NCI-H1417 treated with DMSO at 0.1 percent for 48 hours (cell line): ENCODE measurements around the gene KIF26B.
"Not testable (repeated sequence)": the region's sequence is repeated elsewhere in the genome, so short reads cannot be mapped to it uniquely, and the experiment has no call there.

ENCODE experiments used
- DNase-seq: peaks from one replicate; lab custom pipeline; 2025; lab: John Stamatoyannopoulos, UW

KIF26B gene

GRCh38 chr1:245684166-245684565 is 529.4 kb downstream of the KIF26B start:
- DNase-seq, result no peak

- no peak for DNase-seq
Observed at GRCh38 chr1:245684571-245684970, 529.8 kb downstream of the KIF26B start.

- no peak for DNase-seq
Observed at GRCh38 chr1:245685111-245685810, 530.5 kb downstream of the KIF26B start.

- no peak for DNase-seq
Observed at GRCh38 chr1:245686006-245686405, 531.2 kb downstream of the KIF26B start.

DNA sequence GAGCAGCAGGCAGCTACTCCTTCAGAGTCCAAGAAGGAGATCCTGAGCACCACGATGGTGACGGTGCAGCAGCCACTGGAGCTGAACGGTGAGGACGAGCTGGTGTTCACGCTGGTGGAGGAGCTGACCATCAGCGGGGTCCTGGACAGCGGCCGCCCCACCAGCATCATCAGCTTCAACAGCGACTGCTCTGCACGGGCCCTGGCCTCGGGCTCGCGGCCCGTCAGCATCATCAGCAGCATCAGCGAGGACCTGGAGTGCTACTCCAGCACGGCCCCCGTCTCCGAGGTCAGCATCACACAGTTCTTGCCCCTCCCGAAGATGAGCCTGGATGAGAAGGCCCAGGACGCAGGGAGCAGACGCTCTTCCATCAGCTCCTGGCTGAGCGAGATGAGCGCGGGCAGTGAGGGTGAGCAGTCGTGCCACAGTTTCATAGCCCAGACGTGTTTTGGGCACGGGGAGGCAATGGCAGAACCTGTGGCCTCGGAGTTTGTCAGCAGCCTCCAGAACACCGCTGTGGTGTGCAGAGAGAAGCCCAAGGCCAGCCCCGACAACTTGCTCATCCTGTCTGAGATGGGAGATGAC is 531.8 kb downstream of the KIF26B start:
- DNase-seq, result no peak

GRCh38 chr1:245687152-245687635 is 532.4 kb downstream of the KIF26B start:
- no peak for DNase-seq

DNA sequence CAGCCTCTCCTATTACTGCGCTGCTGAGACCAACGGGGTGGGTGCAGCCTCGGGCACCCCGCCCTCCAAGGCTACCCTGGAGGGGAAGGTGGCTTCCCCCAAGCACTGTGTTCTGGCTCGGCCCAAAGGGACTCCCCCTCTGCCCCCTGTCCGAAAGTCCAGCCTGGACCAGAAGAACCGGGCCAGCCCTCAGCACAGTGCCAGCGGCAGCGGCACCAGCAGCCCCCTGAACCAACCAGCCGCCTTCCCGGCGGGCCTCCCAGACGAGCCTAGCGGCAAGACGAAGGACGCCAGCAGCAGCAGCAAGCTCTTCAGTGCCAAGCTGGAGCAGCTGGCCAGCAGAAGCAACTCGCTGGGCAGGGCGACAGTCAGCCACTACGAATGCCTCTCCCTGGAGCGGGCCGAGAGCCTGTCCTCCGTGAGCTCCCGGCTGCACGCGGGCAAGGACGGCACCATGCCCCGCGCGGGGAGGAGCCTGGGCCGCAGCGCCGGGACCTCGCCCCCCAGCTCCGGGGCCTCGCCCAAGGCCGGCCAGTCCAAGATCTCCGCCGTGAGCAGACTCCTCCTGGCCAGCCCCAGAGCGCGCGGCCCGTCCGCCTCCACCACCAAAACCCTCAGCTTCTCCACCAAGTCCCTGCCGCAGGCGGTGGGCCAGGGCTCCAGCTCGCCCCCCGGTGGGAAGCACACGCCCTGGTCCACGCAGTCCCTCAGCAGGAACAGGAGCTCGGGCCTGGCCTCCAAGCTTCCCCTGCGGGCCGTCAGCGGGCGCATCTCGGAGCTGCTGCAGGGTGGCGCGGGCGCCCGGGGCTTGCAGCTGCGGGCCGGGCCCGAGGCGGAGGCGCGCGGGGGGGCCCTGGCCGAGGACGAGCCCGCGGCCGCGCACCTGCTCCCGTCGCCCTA is 533.1 kb downstream of the KIF26B start:
- no peak for DNase-seq

DNA sequence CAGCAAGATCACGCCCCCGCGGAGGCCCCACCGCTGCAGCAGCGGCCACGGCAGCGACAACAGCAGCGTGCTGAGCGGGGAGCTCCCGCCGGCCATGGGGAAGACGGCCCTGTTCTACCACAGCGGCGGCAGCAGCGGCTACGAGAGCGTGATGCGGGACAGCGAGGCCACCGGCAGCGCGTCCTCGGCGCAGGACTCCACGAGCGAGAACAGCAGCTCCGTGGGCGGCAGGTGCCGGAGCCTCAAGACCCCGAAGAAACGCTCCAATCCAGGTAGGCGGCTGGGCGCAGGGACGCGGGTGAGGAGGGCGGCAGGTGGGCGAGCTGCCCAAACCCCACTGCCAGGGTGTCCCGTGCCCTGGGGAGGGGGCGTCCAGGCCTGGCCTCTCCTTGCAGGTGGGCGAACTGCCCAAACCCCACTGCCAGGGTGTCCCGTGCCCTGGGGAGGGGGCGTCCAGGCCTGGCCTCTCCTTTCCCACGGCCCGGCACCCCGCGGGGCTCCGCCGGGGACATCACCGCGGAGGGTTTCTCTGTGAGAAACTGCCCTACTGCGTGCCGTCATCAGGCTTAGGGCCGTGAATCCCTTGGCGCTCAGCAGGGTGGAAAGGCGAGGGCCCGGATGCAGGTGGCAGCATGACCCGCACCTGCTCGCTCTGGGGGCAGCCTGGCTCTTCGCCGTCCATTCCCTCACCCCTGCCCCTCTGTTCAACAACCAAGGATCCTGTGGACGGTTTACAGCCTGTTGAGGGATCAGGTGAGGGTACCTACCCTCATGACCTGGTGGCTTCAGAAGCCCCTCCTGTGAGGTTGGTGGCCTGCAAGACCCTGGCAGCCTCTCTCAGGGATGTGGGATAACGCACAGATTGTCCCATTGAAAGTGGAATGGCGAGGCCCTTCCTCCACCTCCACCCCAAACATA is 534.0 kb downstream of the KIF26B start:
- DNase-seq, result no peak

DNA sequence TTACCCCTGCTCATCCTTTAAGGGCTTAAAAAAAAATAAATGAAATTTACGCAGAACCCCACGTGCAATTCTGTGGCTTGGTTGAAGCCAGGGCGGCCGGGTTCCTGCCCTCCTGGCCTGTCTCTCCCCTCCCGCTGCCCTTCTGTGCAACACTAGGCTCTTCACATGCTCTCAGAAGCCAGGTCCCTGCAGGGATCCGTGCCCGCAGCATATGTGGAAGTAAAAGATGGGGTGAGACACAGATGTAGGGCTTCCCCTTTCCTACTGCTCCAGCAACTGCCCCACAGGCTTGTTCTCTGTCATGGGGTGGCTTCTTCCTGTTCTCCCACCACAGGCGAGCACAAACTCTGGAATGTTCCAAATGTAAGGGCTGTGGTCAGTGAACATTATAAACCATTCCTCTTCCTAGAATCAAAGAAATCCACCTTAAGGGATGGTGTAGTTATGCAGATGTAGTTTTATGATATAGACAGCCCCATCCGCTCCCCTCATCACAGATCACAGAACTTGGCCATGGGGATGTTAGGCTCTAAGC is 535.4 kb downstream of the KIF26B start:
- no peak for DNase-seq

GRCh38 chr1:245690946-245691541 is 536.3 kb downstream of the KIF26B start:
- DNase-seq, result no peak

DNA sequence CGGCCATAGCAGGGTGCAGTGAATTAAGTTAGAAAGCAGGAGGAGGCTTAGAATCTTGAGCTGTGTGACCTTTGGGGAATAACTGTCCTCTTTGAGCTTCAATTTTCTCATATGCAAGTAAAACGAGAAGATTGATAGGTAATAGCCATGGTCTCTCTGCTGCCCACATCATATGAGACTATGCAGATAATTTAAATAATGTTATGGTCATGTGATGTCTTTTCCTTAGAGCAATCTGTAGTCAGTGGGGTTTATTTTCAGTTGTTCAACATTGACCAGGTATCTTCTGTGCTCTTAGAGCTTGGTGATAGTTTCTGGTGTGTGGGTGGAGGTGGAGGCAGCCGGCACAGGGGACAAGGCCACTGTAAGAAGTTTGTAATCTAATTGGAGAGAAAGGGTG is 537.1 kb downstream of the KIF26B start:
- no peak for DNase-seq

GRCh38 chr1:245692318-245692717 is 537.5 kb downstream of the KIF26B start:
- DNase-seq, result no peak

DNA sequence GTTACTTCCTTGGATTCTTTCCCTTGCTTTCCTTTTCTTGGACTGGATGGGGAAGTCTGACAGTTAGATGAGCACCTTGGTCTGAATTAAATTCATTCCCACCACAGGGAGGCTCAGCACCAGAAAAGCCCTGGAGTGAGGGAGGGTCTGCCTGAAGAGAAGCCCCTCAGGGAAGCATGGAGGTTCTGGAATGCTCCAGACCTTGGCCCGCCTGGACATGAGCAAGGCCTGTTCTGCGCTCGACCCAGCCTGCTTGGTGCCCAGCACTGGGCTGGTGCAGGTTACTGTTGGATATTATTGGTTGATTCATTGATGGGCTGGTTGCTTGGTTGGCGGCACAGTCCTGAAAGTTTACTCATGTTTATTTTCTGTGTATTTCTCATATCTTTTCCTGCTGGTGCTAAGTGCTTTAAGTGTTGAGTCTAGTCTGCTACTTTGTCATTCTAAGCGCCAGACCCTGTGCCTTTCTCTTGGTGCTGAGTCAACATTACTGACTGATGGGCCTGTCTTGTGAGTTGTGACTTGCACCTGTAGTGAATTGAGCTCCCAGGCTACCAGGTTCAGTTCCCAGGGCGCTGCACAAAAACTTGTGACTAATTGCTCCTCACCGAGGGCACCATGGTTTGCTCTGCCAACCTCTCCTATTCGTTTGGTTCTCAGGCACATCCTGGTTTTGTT is 538.5 kb downstream of the KIF26B start:
- no peak for DNase-seq

DNA sequence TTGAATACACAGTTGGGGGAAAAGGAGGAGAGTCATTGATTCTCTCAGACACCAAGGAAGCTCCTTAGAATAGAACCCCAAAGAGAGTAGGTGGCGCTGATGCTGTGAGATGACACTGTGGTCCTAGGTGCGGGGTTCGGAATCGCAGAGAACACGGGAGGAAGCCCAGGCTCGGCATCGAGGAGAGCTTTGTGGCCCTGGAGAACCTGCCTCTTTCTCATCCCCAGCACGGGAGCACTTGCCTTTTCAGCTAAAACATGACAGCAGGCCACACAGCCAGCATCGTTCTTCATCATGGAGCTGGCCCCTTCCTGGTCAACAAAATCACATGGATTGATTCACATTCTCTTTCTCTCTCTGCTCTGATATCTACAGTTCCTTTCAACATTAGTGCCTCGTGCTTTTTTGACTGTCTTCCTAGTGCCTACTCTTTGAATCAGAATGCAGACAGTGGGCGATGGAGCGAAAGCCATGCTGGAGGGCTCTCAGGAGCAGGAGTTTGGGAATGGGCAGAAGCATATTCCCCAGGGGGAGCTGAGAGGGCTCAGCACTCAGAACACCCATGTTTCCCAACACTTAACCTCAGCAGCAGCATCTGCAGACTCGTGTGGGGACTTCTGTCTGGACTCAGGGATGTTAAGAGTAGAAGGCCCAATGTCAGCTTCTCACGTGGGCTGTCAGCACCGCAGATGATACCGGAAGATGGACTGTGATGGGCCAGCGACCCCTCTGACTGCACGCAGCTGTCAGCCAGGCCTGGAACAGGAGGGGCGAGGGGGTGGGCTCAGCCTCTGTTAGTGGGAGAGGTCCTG is 539.4 kb downstream of the KIF26B start:
- DNase-seq, result no peak

GRCh38 chr1:245694753-245695195 is 540.0 kb downstream of the KIF26B start:
- no peak for DNase-seq

- no peak for DNase-seq
Observed at GRCh38 chr1:245695211-245695610, 540.4 kb downstream of the KIF26B start.

DNA sequence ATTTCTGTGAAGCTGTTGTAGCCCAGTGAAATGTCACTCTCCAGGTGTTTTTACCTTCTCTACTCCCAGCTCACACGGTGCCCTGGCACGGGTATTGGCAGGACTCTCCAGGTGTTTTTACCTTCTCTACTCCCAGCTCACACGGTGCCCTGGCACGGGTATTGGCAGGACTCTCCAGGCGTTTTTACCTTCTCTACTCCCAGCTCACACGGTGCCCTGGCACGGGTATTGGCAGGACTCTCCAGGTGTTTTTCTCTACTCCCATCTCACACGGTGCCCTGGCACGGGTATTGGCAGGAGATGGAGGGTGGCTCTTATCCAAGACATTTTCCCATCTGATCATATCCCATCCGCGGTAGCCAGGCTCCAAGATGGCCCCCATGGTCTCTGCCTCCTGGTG is 540.9 kb downstream of the KIF26B start:
- DNase-seq, result not testable (repeated sequence)

- no peak for DNase-seq
Observed at GRCh38 chr1:245698116-245698515, 543.3 kb downstream of the KIF26B start.

GRCh38 chr1:245698860-245699259 is 544.1 kb downstream of the KIF26B start:
- no peak for DNase-seq
